ENCODE data around the gene PAX8.
"Not testable (repeated sequence)": the region's sequence is repeated elsewhere in the genome, so short reads cannot be mapped to it uniquely, and the experiment has no call there.

Gene PAX8

GRCh38 chr2:113288674-113289149 is 10.0 kb upstream of the PAX8 start:
- H3K9me3 ChIP-seq (ENCODE audit: control insufficient read depth, low read length); H3K4me3 ChIP-seq (ENCODE audit: low read length); H3K36me3 ChIP-seq (ENCODE audit: control insufficient read depth, insufficient read depth, low read length, severe bottlenecking); H3K9ac ChIP-seq (ENCODE audit: low read length); DNase-seq (ENCODE audit: low read depth); H3K27me3 ChIP-seq (replicated peaks; ENCODE audit: control insufficient read depth, insufficient read depth, low read length): not testable (repeated sequence)
- peaks cover 18% of the 10 kb centered on the region for H3K4me1 ChIP-seq (ENCODE audit: control insufficient read depth, insufficient read depth, low read length)

GRCh38 chr2:113288117-113288673 is 9.5 kb upstream of the PAX8 start:
- DNase-seq (ENCODE audit: low read depth); H3K36me3 ChIP-seq (ENCODE audit: control insufficient read depth, insufficient read depth, low read length, severe bottlenecking); H3K4me3 ChIP-seq (ENCODE audit: low read length); H3K9ac ChIP-seq (ENCODE audit: low read length); H3K27me3 ChIP-seq (replicated peaks; ENCODE audit: control insufficient read depth, insufficient read depth, low read length); H3K9me3 ChIP-seq (ENCODE audit: control insufficient read depth, low read length): not testable (repeated sequence)
- peaks cover 24% of the 10 kb centered on the region for H3K4me1 ChIP-seq (ENCODE audit: control insufficient read depth, insufficient read depth, low read length)

GRCh38 chr2:113285816-113286215 is 7.1 kb upstream of the PAX8 start:
- Histone ChIP-seq H3K27me3 (replicated peaks; ENCODE audit: control insufficient read depth, insufficient read depth, low read length) (peaks cover 7% of the 10 kb centered on the region), H3K9me3 (ENCODE audit: control insufficient read depth, low read length) (no peaks in the 10 kb centered on the region), H3K9ac (ENCODE audit: low read length) (no peak overlapping the region), H3K36me3 (ENCODE audit: control insufficient read depth, insufficient read depth, low read length, severe bottlenecking) (no peaks in the 10 kb centered on the region), H3K4me3 (ENCODE audit: low read length) (no peak overlapping the region), H3K4me1 (ENCODE audit: control insufficient read depth, insufficient read depth, low read length) (peaks cover 39% of the 10 kb centered on the region)
- no peak for DNase-seq (ENCODE audit: low read depth)

GRCh38 chr2:113284999-113285398 is 6.3 kb upstream of the PAX8 start:
- H3K9ac ChIP-seq (ENCODE audit: low read length) = peak overlapping the region; percentile 75
- peak; percentile 29 for DNase-seq (ENCODE audit: low read depth)
- H3K9me3 ChIP-seq (ENCODE audit: control insufficient read depth, low read length); H3K4me3 ChIP-seq (ENCODE audit: low read length); H3K36me3 ChIP-seq (ENCODE audit: control insufficient read depth, insufficient read depth, low read length, severe bottlenecking); H3K27me3 ChIP-seq (replicated peaks; ENCODE audit: control insufficient read depth, insufficient read depth, low read length): not testable (repeated sequence)
- peaks cover 39% of the 10 kb centered on the region for H3K4me1 ChIP-seq (ENCODE audit: control insufficient read depth, insufficient read depth, low read length)

- peaks cover 39% of the 10 kb centered on the region for H3K4me1 ChIP-seq (ENCODE audit: control insufficient read depth, insufficient read depth, low read length)
- no peaks in the 10 kb centered on the region for H3K27me3 ChIP-seq (replicated peaks; ENCODE audit: control insufficient read depth, insufficient read depth, low read length)
- no peaks in the 10 kb centered on the region for H3K36me3 ChIP-seq (ENCODE audit: control insufficient read depth, insufficient read depth, low read length, severe bottlenecking)
- peak overlapping the region; percentile 75 for H3K9ac ChIP-seq (ENCODE audit: low read length)
- H3K4me3 ChIP-seq (ENCODE audit: low read length) = peak overlapping the region; percentile 29
- DNase-seq (ENCODE audit: low read depth) = peak; percentile 22
- no peaks in the 10 kb centered on the region for H3K9me3 ChIP-seq (ENCODE audit: control insufficient read depth, low read length)
Observed at GRCh38 chr2:113284476-113284875, 5.8 kb upstream of the PAX8 start.

GRCh38 chr2:113283704-113284284 is 5.1 kb upstream of the PAX8 start:
- H3K27me3 ChIP-seq (replicated peaks; ENCODE audit: control insufficient read depth, insufficient read depth, low read length) = no peaks in the 10 kb centered on the region
- no peaks in the 10 kb centered on the region for H3K36me3 ChIP-seq (ENCODE audit: control insufficient read depth, insufficient read depth, low read length, severe bottlenecking)
- peak overlapping the region; percentile 29 for H3K4me3 ChIP-seq (ENCODE audit: low read length)
- H3K4me1 ChIP-seq (ENCODE audit: control insufficient read depth, insufficient read depth, low read length) = peaks cover 39% of the 10 kb centered on the region
- peak overlapping the region; percentile 75 for H3K9ac ChIP-seq (ENCODE audit: low read length)
- no peaks in the 10 kb centered on the region for H3K9me3 ChIP-seq (ENCODE audit: control insufficient read depth, low read length)
- DNase-seq (ENCODE audit: low read depth) = peak; percentile 92

GRCh38 chr2:113282747-113283533 is 4.2 kb upstream of the PAX8 start:
- Histone ChIP-seq H3K4me3 (ENCODE audit: low read length) (peak overlapping the region; percentile 21), H3K36me3 (ENCODE audit: control insufficient read depth, insufficient read depth, low read length, severe bottlenecking) (no peaks in the 10 kb centered on the region), H3K27me3 (replicated peaks; ENCODE audit: control insufficient read depth, insufficient read depth, low read length) (peaks cover 5% of the 10 kb centered on the region), H3K9me3 (ENCODE audit: control insufficient read depth, low read length) (no peaks in the 10 kb centered on the region), H3K4me1 (ENCODE audit: control insufficient read depth, insufficient read depth, low read length) (peaks cover 39% of the 10 kb centered on the region), H3K9ac (ENCODE audit: low read length) (peak overlapping the region; percentile 67)
- DNase-seq (ENCODE audit: low read depth) = peak; percentile 19

- H3K27me3 ChIP-seq (replicated peaks; ENCODE audit: control insufficient read depth, insufficient read depth, low read length) = peaks cover 10% of the 10 kb centered on the region
- no peak overlapping the region for H3K9ac ChIP-seq (ENCODE audit: low read length)
- DNase-seq (ENCODE audit: low read depth) = no peak
- no peaks in the 10 kb centered on the region for H3K9me3 ChIP-seq (ENCODE audit: control insufficient read depth, low read length)
- no peaks in the 10 kb centered on the region for H3K36me3 ChIP-seq (ENCODE audit: control insufficient read depth, insufficient read depth, low read length, severe bottlenecking)
- H3K4me3 ChIP-seq (ENCODE audit: low read length) = no peak overlapping the region
- H3K4me1 ChIP-seq (ENCODE audit: control insufficient read depth, insufficient read depth, low read length) = peaks cover 39% of the 10 kb centered on the region
Observed at GRCh38 chr2:113281910-113282746, 3.4 kb upstream of the PAX8 start.

- H3K36me3 ChIP-seq (ENCODE audit: control insufficient read depth, insufficient read depth, low read length, severe bottlenecking) = no peaks in the 10 kb centered on the region
- H3K9ac ChIP-seq (ENCODE audit: low read length) = peak overlapping the region; percentile 60
- no peaks in the 10 kb centered on the region for H3K9me3 ChIP-seq (ENCODE audit: control insufficient read depth, low read length)
- peaks cover 45% of the 10 kb centered on the region for H3K27me3 ChIP-seq (replicated peaks; ENCODE audit: control insufficient read depth, insufficient read depth, low read length)
- H3K4me3 ChIP-seq (ENCODE audit: low read length) = peak overlapping the region; percentile 63
- H3K4me1 ChIP-seq (ENCODE audit: control insufficient read depth, insufficient read depth, low read length) = peaks cover 16% of the 10 kb centered on the region
- DNase-seq (ENCODE audit: low read depth) = no peak
Observed at GRCh38 chr2:113278073-113278741, 514 bp downstream of the PAX8 start.

- Histone ChIP-seq H3K4me3 (ENCODE audit: low read length) (peak overlapping the region; percentile 63), H3K27me3 (replicated peaks; ENCODE audit: control insufficient read depth, insufficient read depth, low read length) (peaks cover 48% of the 10 kb centered on the region)
- no peak for DNase-seq (ENCODE audit: low read depth)
Observed at GRCh38 chr2:113277474-113278072, 1.1 kb downstream of the PAX8 start.

More at GRCh38 chr2:113277474-113278072, 1.1 kb downstream of the PAX8 start:
- Histone ChIP-seq H3K9ac (ENCODE audit: low read length) (peak overlapping the region; percentile 60), H3K36me3 (ENCODE audit: control insufficient read depth, insufficient read depth, low read length, severe bottlenecking) (no peaks in the 10 kb centered on the region), H3K4me1 (ENCODE audit: control insufficient read depth, insufficient read depth, low read length) (peaks cover 10% of the 10 kb centered on the region), H3K9me3 (ENCODE audit: control insufficient read depth, low read length) (no peaks in the 10 kb centered on the region)
